ENCODE results near the gene ZFHX3. TPM values are rescaled to one million over a fixed set of nuclear protein-coding genes. Genes with fewer than 3 reads are reported as not detected.

The ZFHX3 gene
- total and polyA plus RNA-seq, 2 donors (not counting 1 experiment from before 2014, with no cell fraction given): 0.54 to 6.6 TPM

DNA sequence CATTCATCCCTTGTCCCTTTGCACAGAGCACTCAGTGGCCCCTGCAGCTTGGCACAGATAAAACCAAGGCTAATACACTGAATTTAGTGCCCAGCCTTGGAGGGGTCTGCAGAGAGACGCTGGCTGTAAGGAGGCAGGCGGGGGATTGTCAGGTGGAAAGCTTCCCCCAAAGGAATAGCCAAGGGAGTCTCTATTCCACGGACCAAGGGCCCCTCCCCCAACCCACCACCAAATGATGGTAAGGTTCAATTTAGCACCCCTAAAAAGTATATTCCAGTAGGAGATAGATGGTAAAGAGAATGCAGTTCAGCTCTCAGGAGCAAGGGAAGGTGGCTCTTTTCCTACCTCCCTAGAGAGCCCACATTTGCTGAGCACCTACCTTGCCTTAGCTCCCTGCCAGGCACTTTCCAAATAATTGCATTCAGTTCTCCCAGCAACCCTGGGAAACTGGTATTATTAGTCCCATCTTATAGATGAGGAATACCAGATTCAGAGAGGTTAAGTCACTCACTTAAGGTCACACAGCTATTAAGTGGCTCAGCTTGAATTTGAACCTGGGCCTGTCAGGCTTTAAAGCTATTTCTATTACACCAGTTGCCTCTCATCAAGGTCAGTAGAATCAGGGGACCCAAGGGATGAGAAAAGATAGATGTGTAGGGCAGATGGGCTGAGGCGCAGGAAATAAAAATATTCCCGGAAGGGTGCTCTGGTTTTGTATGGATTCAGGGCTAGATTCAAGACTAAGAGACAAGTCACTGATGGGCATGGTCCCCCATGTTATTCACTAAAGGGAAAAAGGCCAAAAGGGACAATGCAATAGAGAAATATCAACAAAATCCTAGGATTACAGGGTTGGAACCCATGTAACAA lies 20.0 kb upstream of the ZFHX3 start:
- CTCF ChIA-PET: no interaction called here
- DNase-seq (no peak), ATAC-seq (ENCODE audit: low read depth) (no peak)
- Mint-ChIP-seq H3K27ac (no peak overlapping the region), H3K4me3 (no peak overlapping the region), H3K27me3 (peaks cover 71% of the 10 kb centered on the region), H3K4me1 (peaks cover 32% of the 10 kb centered on the region), H3K9me3 (ENCODE audit: insufficient read depth) (no peaks in the 10 kb centered on the region)
- Histone ChIP-seq H3K9me3 (ENCODE audit: control extremely low read depth in 1 of 3, control insufficient read depth in 2 of 3, insufficient read depth in 1 of 3, low read length in 2 of 3) (peaks cover 0 to 18% (median 0%) of the 10 kb centered on the region in 3 donors), H3K4me1 (ENCODE audit: control insufficient read depth in 2 of 2, insufficient read depth in 2 of 2, low read length in 2 of 2) (peaks cover 46 to 47% of the 10 kb centered on the region in 2 donors), H4K20me1 (ENCODE audit: control insufficient read depth, insufficient read depth, low read length, poor library complexity, severe bottlenecking) (no peaks in the 10 kb centered on the region), H3K27ac (ENCODE audit: low read length in 2 of 2) (no peak overlapping the region), H3K27me3 (replicated peaks in 1 of 4; ENCODE audit: control extremely low read depth in 1 of 4, control insufficient read depth in 3 of 4, insufficient read depth in 4 of 4, low read length in 3 of 4) (peaks cover 0 to 72% (median 41%) of the 10 kb centered on the region in 4 experiments), H3K4me3 (ENCODE audit: control extremely low read depth in 1 of 5, extremely low read depth in 1 of 5, insufficient read depth in 1 of 5, low read depth in 2 of 5, low read length in 4 of 5) (no peak overlapping the region), H3K79me2 (ENCODE audit: control insufficient read depth, insufficient read depth, low read length) (no peaks in the 10 kb centered on the region), H3K4me2 (replicated peaks; ENCODE audit: low read depth, low read length, poor library complexity, severe bottlenecking) (no peak overlapping the region), H3K36me3 (replicated peaks in 1 of 2; ENCODE audit: control extremely low read depth in 1 of 2, control insufficient read depth in 1 of 2, extremely low read depth in 1 of 2, insufficient read depth in 2 of 2, low read length in 1 of 2) (no peaks in the 10 kb centered on the region), H2AFZ (ENCODE audit: insufficient read depth, low read depth, low read length, poor library complexity, severe bottlenecking) (no peak overlapping the region), H3K9ac (ENCODE audit: low read length) (no peak overlapping the region)
- POLR2A ChIA-PET: no interaction called here
- 100% methylated on average over 2 of the region's 5 CpGs for WGBS (ENCODE audit: insufficient coverage)
- intact Hi-C loops (cut with micrococcal nuclease): no loop called here
- no peak for TF ChIP-seq CTCF (IDR thresholded peaks at IDR 0.05)

- H3K79me2 ChIP-seq (ENCODE audit: control insufficient read depth, insufficient read depth, low read length): no peaks in the 10 kb centered on the region
- H3K9me3 ChIP-seq (ENCODE audit: control extremely low read depth in 1 of 3, control insufficient read depth in 2 of 3, insufficient read depth in 1 of 3, low read length in 2 of 3): peaks cover 0 to 18% (median 0%) of the 10 kb centered on the region in 3 donors
- no peak overlapping the region for H3K27ac ChIP-seq (ENCODE audit: low read length in 2 of 2)
- Mint-ChIP-seq H3K27ac (no peak overlapping the region), H3K9me3 (ENCODE audit: insufficient read depth) (no peaks in the 10 kb centered on the region), H3K4me1 (peaks cover 38% of the 10 kb centered on the region), H3K4me3 (no peak overlapping the region), H3K27me3 (peaks cover 78% of the 10 kb centered on the region)
- no peak for TF ChIP-seq CTCF (IDR thresholded peaks at IDR 0.05)
- no peak for TF ChIP-seq EZH2 (IDR thresholded peaks at IDR 0.05; ENCODE audit: borderline replicate concordance, insufficient read depth, low read depth, low read length, poor library complexity, severe bottlenecking)
- H3K9ac ChIP-seq (ENCODE audit: low read length): no peak overlapping the region
- no peak overlapping the region for H2AFZ ChIP-seq (ENCODE audit: insufficient read depth, low read depth, low read length, poor library complexity, severe bottlenecking)
- intact Hi-C loops (cut with micrococcal nuclease): no loop called here
- 74% methylated on average over 18 of the region's 24 CpGs for WGBS (ENCODE audit: insufficient coverage)
- H3K4me1 ChIP-seq (ENCODE audit: control insufficient read depth in 2 of 2, insufficient read depth in 2 of 2, low read length in 2 of 2): peaks cover 50 to 53% of the 10 kb centered on the region in 2 donors
- no peak overlapping the region for H3K4me3 ChIP-seq (ENCODE audit: control extremely low read depth in 1 of 5, extremely low read depth in 1 of 5, insufficient read depth in 1 of 5, low read depth in 2 of 5, low read length in 4 of 5)
- no peaks in the 10 kb centered on the region for H4K20me1 ChIP-seq (ENCODE audit: control insufficient read depth, insufficient read depth, low read length, poor library complexity, severe bottlenecking)
- POLR2A ChIA-PET: no interaction called here
- H3K27me3 ChIP-seq (replicated peaks in 1 of 4; ENCODE audit: control extremely low read depth in 1 of 4, control insufficient read depth in 3 of 4, insufficient read depth in 4 of 4, low read length in 3 of 4): peaks cover 0 to 78% (median 49%) of the 10 kb centered on the region in 4 experiments
- no peak for ATAC-seq (ENCODE audit: low read depth)
- no peak for DNase-seq
- no peak overlapping the region for H3K4me2 ChIP-seq (replicated peaks; ENCODE audit: low read depth, low read length, poor library complexity, severe bottlenecking)
- CTCF ChIA-PET: no interaction called here
- no peaks in the 10 kb centered on the region for H3K36me3 ChIP-seq (replicated peaks in 1 of 2; ENCODE audit: control extremely low read depth in 1 of 2, control insufficient read depth in 1 of 2, extremely low read depth in 1 of 2, insufficient read depth in 2 of 2, low read length in 1 of 2)
Observed at GRCh38 chr16:73066927-73067670, 19.2 kb upstream of the ZFHX3 start.

All from B cell (primary cell).